CD4-positive, CD25-positive, alpha-beta regulatory T cell (primary cell): ENCODE results near the gene ZNF516. TPM values are rescaled to one million over a fixed set of nuclear protein-coding genes. Genes with fewer than 3 reads are reported as not detected.
"Not testable (repeated sequence)": the region's sequence is repeated elsewhere in the genome, so short reads cannot be mapped to it uniquely, and the experiment has no call there.

Experiments
- ATAC-seq, 2 donors: fragments of 150-1000 bp; cut with Tn5 transposase; one replicate each; pipeline ENCODE4 v1.10.0; 2021; ENCODE audit warnings: low read depth in 2 of 2, moderate number of reproducible peaks in 2 of 2, moderate library complexity in 1 of 2
- DNase-seq, 3 donors: peaks; one replicate each; pipeline versions ENCODE4 v3.0.0 to v3.0.0-alpha.2; 2012 to 2022; ENCODE audit warnings: mixed read lengths in 1 of 3
- H3K27ac ChIP-seq: one replicate; pipeline ENCODE4 v1.7.0; 2013; ENCODE audit warnings: mild to moderate bottlenecking, low read length; ENCODE audit not compliant: insufficient read depth, poor library complexity, severe bottlenecking
- H3K27me3 ChIP-seq: one replicate; pipeline ENCODE4 v1.7.0; 2013; ENCODE audit warnings: low read length; ENCODE audit not compliant: control insufficient read depth, insufficient read depth
- H3K36me3 ChIP-seq: one replicate; pipeline ENCODE4 v1.7.0; 2013; ENCODE audit warnings: mild to moderate bottlenecking, low read length, moderate library complexity; ENCODE audit not compliant: control insufficient read depth, insufficient read depth
- H3K4me1 ChIP-seq: 2 replicates; pipeline ENCODE4 v1.7.0; 2013; ENCODE audit warnings: mild to moderate bottlenecking, low read length; ENCODE audit not compliant: insufficient read depth, control insufficient read depth, poor library complexity, severe bottlenecking
- H3K4me3 ChIP-seq: one replicate; pipeline ENCODE4 v1.7.0; 2013; ENCODE audit warnings: low read depth, mild to moderate bottlenecking, low read length, moderate library complexity
- H3K9me3 ChIP-seq, 2 experiments: 1 replicate in 1 of 2; 2 replicates in 1 of 2; pipeline ENCODE4 v1.7.0; 2013; ENCODE audit warnings: low read length in 2 of 2, mild to moderate bottlenecking in 1 of 2, moderate library complexity in 1 of 2; ENCODE audit not compliant: control insufficient read depth in 2 of 2
- H3K27ac Mint-ChIP-seq, 3 donors: one replicate each; pipeline ENCODE4 v1.8.0; 2020 to 2022; ENCODE audit warnings: mild to moderate bottlenecking in 3 of 3, mixed read lengths in 3 of 3, moderate library complexity in 2 of 3
- H3K27me3 Mint-ChIP-seq: one replicate; pipeline ENCODE4 v1.8.0; 2022; ENCODE audit warnings: mild to moderate bottlenecking, mixed read lengths
- H3K36me3 Mint-ChIP-seq: one replicate; pipeline ENCODE4 v1.8.0; 2020; ENCODE audit warnings: mixed read lengths
- H3K4me1 Mint-ChIP-seq, 4 donors: one replicate each; pipeline ENCODE4 v1.8.0; 2020 to 2022; ENCODE audit warnings: mixed read lengths in 4 of 4, mild to moderate bottlenecking in 1 of 4
- H3K4me3 Mint-ChIP-seq, 4 donors: one replicate each; pipeline ENCODE4 v1.8.0; 2020 to 2022; ENCODE audit warnings: mild to moderate bottlenecking in 4 of 4, mixed read lengths in 4 of 4, moderate library complexity in 3 of 4
- H3K9me3 Mint-ChIP-seq, 7 donors: one replicate each; pipeline ENCODE4 v1.8.0; 2020 to 2022; ENCODE audit warnings: mixed read lengths in 7 of 7, mild to moderate bottlenecking in 3 of 7, moderate library complexity in 2 of 7
- polyA plus RNA-seq, 4 donors: library from polyadenylated mRNA; unstranded; fragments of 300-500 nt; fragmentation: Illumina TruSeq; gene quantifications; one replicate each; pipeline ENCODE4 v1.2.3, GENCODE V29; 2021
- total RNA-seq: library from RNA; stranded (reverse); gene quantifications from one replicate; pipeline ENCODE4 v1.2.3, GENCODE V29; 2022

ZNF516 gene
- total and polyA plus RNA-seq, 5 donors from 2014 or later = 0.26 to 9.9 (median 0.57) TPM; not detected in 1

GRCh38 chr18:76480913-76481312, 14.1 kb downstream of the ZNF516 start:
- no peak overlapping the region for H3K27ac Mint-ChIP-seq
- DNase-seq (no peak), ATAC-seq (no peak)
- H3K4me3 ChIP-seq = no peak overlapping the region
- H3K27ac ChIP-seq = no peak overlapping the region
- peaks cover 0 to 7% (median 3%) of the 10 kb centered on the region in 4 donors for H3K4me1 Mint-ChIP-seq
- peaks cover 2% of the 10 kb centered on the region for H3K27me3 ChIP-seq
- no peaks in the 10 kb centered on the region for H3K9me3 ChIP-seq
- no peaks in the 10 kb centered on the region for H3K36me3 Mint-ChIP-seq
- H3K9me3 Mint-ChIP-seq = peaks cover 0 to 2% (median 0%) of the 10 kb centered on the region in 7 donors
- H3K4me3 Mint-ChIP-seq = no peak overlapping the region
- no peaks in the 10 kb centered on the region for H3K36me3 ChIP-seq
- H3K27me3 Mint-ChIP-seq = peaks cover 9% of the 10 kb centered on the region
- no peaks in the 10 kb centered on the region for H3K4me1 ChIP-seq

- Mint-ChIP-seq H3K27ac (no peak overlapping the region), H3K4me1 (peaks cover 0 to 7% (median 3%) of the 10 kb centered on the region in 4 donors), H3K4me3 (no peak overlapping the region), H3K9me3 (no peaks in the 10 kb centered on the region), H3K36me3 (no peaks in the 10 kb centered on the region), H3K27me3 (peaks cover 17% of the 10 kb centered on the region)
- no peak for ATAC-seq
- Histone ChIP-seq H3K4me1 (no peaks in the 10 kb centered on the region), H3K4me3 (no peak overlapping the region), H3K36me3 (no peaks in the 10 kb centered on the region), H3K27ac (no peak overlapping the region), H3K9me3 (no peaks in the 10 kb centered on the region), H3K27me3 (peaks cover 2% of the 10 kb centered on the region)
- DNase-seq = no peak
Measured at GRCh38 chr18:76479351-76480238, 15.4 kb downstream of the ZNF516 start.

- Histone ChIP-seq H3K9me3 (no peaks in the 10 kb centered on the region), H3K4me3 (no peak overlapping the region), H3K27ac (no peak overlapping the region), H3K4me1 (no peaks in the 10 kb centered on the region), H3K36me3 (no peaks in the 10 kb centered on the region), H3K27me3 (peaks cover 2% of the 10 kb centered on the region)
- no peak for ATAC-seq
- peaks cover 0 to 1% (median 0%) of the 10 kb centered on the region in 7 donors for H3K9me3 Mint-ChIP-seq
- no peak overlapping the region for H3K4me3 Mint-ChIP-seq
- H3K4me1 Mint-ChIP-seq = peaks cover 0 to 10% (median 4%) of the 10 kb centered on the region in 4 donors
- peaks cover 25% of the 10 kb centered on the region for H3K27me3 Mint-ChIP-seq
- DNase-seq = no peak
- no peak overlapping the region for H3K27ac Mint-ChIP-seq
- H3K36me3 Mint-ChIP-seq = no peaks in the 10 kb centered on the region
Measured at GRCh38 chr18:76476665-76477561, 18.1 kb downstream of the ZNF516 start.

DNA sequence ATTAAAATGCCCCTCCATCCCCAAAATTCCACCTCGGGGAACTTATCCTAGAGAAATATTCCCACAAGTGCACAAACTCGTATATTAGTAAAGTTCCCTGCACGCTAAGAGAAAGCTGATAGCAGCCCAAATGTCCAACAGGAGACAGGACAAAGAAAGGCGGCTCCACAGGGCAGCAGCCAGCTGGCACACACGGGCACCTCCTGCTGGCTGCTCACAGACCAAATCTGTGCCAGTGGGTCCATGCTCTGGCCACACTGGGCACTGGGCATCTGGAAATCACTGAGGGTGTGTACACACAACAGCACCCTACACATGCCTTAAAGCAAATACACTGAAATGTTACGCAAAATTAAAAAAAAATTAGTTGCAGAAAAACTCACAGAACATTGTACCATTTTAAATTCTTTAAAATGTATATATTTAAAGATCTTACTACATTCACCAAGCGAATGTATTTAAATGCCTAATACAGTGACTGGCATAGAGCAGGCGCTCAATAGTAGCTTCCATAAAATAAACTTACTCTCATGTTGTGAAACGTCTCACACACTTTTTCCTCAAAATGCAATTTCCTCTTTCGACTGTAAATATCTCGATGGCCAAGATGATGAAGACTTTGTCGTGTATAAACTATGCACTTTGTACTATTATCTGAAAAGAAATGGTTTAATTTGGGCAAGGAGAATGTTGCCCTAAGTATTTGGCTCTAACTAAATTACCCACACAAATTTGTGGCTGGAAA, 19.4 kb downstream of the ZNF516 start:
- no peak for DNase-seq
- H3K27ac Mint-ChIP-seq = no peak overlapping the region

DNA sequence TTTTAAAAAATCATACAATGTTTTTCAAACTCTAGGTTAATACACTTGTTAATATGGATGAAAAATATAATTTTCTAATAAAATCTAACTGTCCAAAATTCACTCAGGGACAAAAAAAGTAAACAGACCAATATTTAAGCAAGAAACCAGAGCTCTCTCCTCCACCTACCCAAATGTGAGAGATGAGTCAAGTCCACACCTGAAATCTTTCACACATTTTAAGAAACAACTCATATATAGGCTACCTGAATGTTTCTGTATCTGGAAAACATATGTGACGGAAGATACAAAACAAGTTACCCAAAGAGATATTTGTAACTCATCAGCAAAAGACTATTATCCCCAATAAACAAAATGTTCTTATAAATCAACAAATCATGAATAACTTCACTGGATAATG, 20.2 kb downstream of the ZNF516 start:
- Mint-ChIP-seq H3K4me1 (peaks cover 0 to 10% (median 4%) of the 10 kb centered on the region in 4 donors), H3K27me3 (peaks cover 29% of the 10 kb centered on the region), H3K4me3 (no peak overlapping the region), H3K9me3 (peaks cover 0 to 1% (median 0%) of the 10 kb centered on the region in 7 donors), H3K36me3 (no peaks in the 10 kb centered on the region), H3K27ac (no peak overlapping the region)
- ATAC-seq = no peak
- H3K9me3 ChIP-seq = no peaks in the 10 kb centered on the region
- no peaks in the 10 kb centered on the region for H3K4me1 ChIP-seq
- no peaks in the 10 kb centered on the region for H3K36me3 ChIP-seq
- no peak overlapping the region for H3K4me3 ChIP-seq
- H3K27ac ChIP-seq = no peak overlapping the region
- H3K27me3 ChIP-seq = peaks cover 2% of the 10 kb centered on the region
- no peak for DNase-seq

More for the DNA sequence above, 19.4 kb downstream of the ZNF516 start:
- Histone ChIP-seq H3K36me3 (no peaks in the 10 kb centered on the region), H3K4me3 (no peak overlapping the region), H3K4me1 (no peaks in the 10 kb centered on the region), H3K9me3 (no peaks in the 10 kb centered on the region), H3K27ac (no peak overlapping the region), H3K27me3 (peaks cover 2% of the 10 kb centered on the region)
- H3K9me3 Mint-ChIP-seq = peaks cover 0 to 1% (median 0%) of the 10 kb centered on the region in 7 donors
- no peaks in the 10 kb centered on the region for H3K36me3 Mint-ChIP-seq
- H3K27me3 Mint-ChIP-seq = peaks cover 25% of the 10 kb centered on the region
- no peak for ATAC-seq
- no peak overlapping the region for H3K4me3 Mint-ChIP-seq
- peaks cover 0 to 10% (median 4%) of the 10 kb centered on the region in 4 donors for H3K4me1 Mint-ChIP-seq

- not testable (repeated sequence) for H3K36me3 ChIP-seq, DNase-seq, ATAC-seq, H3K27ac Mint-ChIP-seq, H3K36me3 Mint-ChIP-seq, H3K27me3 ChIP-seq, H3K4me3 Mint-ChIP-seq, H3K27ac ChIP-seq, H3K4me1 ChIP-seq, H3K4me3 ChIP-seq, H3K9me3 Mint-ChIP-seq, H3K9me3 ChIP-seq, H3K4me1 Mint-ChIP-seq
- peaks cover 32% of the 10 kb centered on the region for H3K27me3 Mint-ChIP-seq
Measured at GRCh38 chr18:76473521-76473920, 21.5 kb downstream of the ZNF516 start.

DNA sequence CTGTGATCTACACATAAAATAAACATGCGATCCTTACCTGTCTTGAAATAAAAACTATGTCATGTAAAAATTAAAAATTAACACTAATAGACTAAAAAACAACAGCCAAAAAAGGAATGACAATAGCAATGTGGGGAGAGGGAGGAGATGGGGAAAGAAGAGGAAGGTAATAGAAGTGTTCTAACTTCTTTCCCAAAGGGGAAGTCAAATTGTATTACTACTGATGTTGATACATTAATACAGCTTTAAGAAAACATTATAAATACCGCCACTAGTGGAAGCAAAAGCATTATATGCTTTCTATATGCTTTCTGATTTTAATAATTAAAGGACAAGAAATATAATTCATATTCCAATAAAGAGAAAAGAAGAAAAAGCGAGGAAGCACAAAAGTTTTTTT, 22.2 kb downstream of the ZNF516 start:
- no peaks in the 10 kb centered on the region for H3K9me3 ChIP-seq

More for the DNA sequence above, 22.2 kb downstream of the ZNF516 start:
- Histone ChIP-seq H3K27me3 (peaks cover 2% of the 10 kb centered on the region), H3K27ac (no peak overlapping the region), H3K36me3 (no peaks in the 10 kb centered on the region), H3K4me3 (no peak overlapping the region), H3K4me1 (no peaks in the 10 kb centered on the region)
- Mint-ChIP-seq H3K36me3 (no peaks in the 10 kb centered on the region), H3K4me3 (no peak overlapping the region), H3K4me1 (peaks cover 0 to 16% (median 5%) of the 10 kb centered on the region in 4 donors), H3K27me3 (peaks cover 32% of the 10 kb centered on the region), H3K9me3 (peaks cover 0 to 1% (median 0%) of the 10 kb centered on the region in 7 donors), H3K27ac (no peak overlapping the region)
- DNase-seq (no peak), ATAC-seq (no peak)
